ENCODE data around the gene ADAMTS17. TPM values are rescaled to one million over a fixed set of nuclear protein-coding genes. Genes with fewer than 3 reads are reported as not detected.
A peak's percentile ranks its signal among the peaks of the same experiment; 100 is the strongest.

The ADAMTS17 gene
- total and polyA plus RNA-seq, 7 donors, result 4.4 to 93.0 (median 7.2) TPM

GRCh38 chr15:99999282-100000070 is 342.3 kb downstream of the ADAMTS17 start:
- TF ChIP-seq CTCF (IDR thresholded peaks at IDR 0.05), result no peak
- H3K4me1 ChIP-seq, result no peaks in the 10 kb centered on the region
- H3K36me3 ChIP-seq (ENCODE audit: insufficient read depth in 1 of 2, low read depth in 1 of 2), result no peaks in the 10 kb centered on the region
- H3K27ac ChIP-seq, result no peak overlapping the region
- ATAC-seq, result no peak
- intact Hi-C loops (cut with DNase I), result no loop called here
- no peaks in the 10 kb centered on the region for H3K9me3 ChIP-seq
- H3K27me3 ChIP-seq (ENCODE audit: insufficient read depth in 3 of 3, low read length in 2 of 3), result no peaks in the 10 kb centered on the region
- WGBS, 3 donors, result 91 to 92% (median 91%) methylated on average over 19 of the region's 19 CpGs
- no peak overlapping the region for H3K4me3 ChIP-seq
- no peak for DNase-seq

GRCh38 chr15:99998661-99999101 is 343.1 kb downstream of the ADAMTS17 start:
- Histone ChIP-seq H3K27ac (no peak overlapping the region), H3K4me1 (no peaks in the 10 kb centered on the region), H3K9me3 (no peaks in the 10 kb centered on the region), H3K36me3 (ENCODE audit: insufficient read depth in 1 of 2, low read depth in 1 of 2) (no peaks in the 10 kb centered on the region), H3K4me3 (no peak overlapping the region), H3K27me3 (ENCODE audit: insufficient read depth in 3 of 3, low read length in 2 of 3) (no peaks in the 10 kb centered on the region)
- DNase-seq, result no peak
- ATAC-seq, result peak in 2 of 4 donors; percentile 23 to 45
- 64 to 73% (median 71%) methylated on average over 12 of the region's 12 CpGs for WGBS, 3 donors
- intact Hi-C loops (cut with DNase I), result no loop called here
- no peak for TF ChIP-seq CTCF (IDR thresholded peaks at IDR 0.05)

GRCh38 chr15:99997112-99997651 is 344.6 kb downstream of the ADAMTS17 start:
- 91 to 94% (median 92%) methylated on average over 22 of the region's 22 CpGs for WGBS, 3 donors
- Histone ChIP-seq H3K36me3 (ENCODE audit: insufficient read depth in 1 of 2, low read depth in 1 of 2) (peaks cover 0 to 8% of the 10 kb centered on the region in 2 donors), H3K27ac (no peak overlapping the region), H3K4me1 (no peaks in the 10 kb centered on the region), H3K9me3 (no peaks in the 10 kb centered on the region), H3K4me3 (no peak overlapping the region), H3K27me3 (ENCODE audit: insufficient read depth in 3 of 3, low read length in 2 of 3) (no peaks in the 10 kb centered on the region)
- ATAC-seq (no peak), DNase-seq (peak in 1 of 2 donors; percentile 36)
- intact Hi-C loops (cut with DNase I), result loop anchor here in 1 of 2 donors (2.0 kb wide), 1 partner anchor 20 kb away; no protein-coding TSS in a partner anchor
- no peak for TF ChIP-seq CTCF (IDR thresholded peaks at IDR 0.05)

GRCh38 chr15:99996660-99997059 is 345.1 kb downstream of the ADAMTS17 start:
- 95 to 97% (median 96%) methylated on average over 3 of the region's 3 CpGs for WGBS, 3 donors
- ATAC-seq (no peak), DNase-seq (no peak)
- Histone ChIP-seq H3K9me3 (no peaks in the 10 kb centered on the region), H3K27ac (no peak overlapping the region), H3K36me3 (ENCODE audit: insufficient read depth in 1 of 2, low read depth in 1 of 2) (peaks cover 0 to 11% of the 10 kb centered on the region in 2 donors), H3K4me1 (no peaks in the 10 kb centered on the region), H3K4me3 (no peak overlapping the region), H3K27me3 (ENCODE audit: insufficient read depth in 3 of 3, low read length in 2 of 3) (no peaks in the 10 kb centered on the region)
- no peak for TF ChIP-seq CTCF (IDR thresholded peaks at IDR 0.05)
- intact Hi-C loops (cut with DNase I), result loop anchor here in 1 of 2 donors (2.0 kb wide), 1 partner anchor 20 kb away; no protein-coding TSS in a partner anchor

All from psoas muscle (tissue), 8 donors.